GM23338 (cell line): Measurements from ENCODE around the gene CSGALNACT2. TPM values are rescaled to one million over a fixed set of nuclear protein-coding genes. Genes with fewer than 3 reads are reported as not detected.

Experiments
- ATAC-seq: fragments of 200-7000 bp; cut with Tn5 transposase; 3 replicates; pipeline ENCODE4 v1.9.1; 2020
- DNase-seq: peaks from one replicate; pipeline ENCODE4 v3.0.0-alpha.2; 2015; ENCODE audit warnings: low spot score
- H2AFZ ChIP-seq: fragments of 200-600 bp; sonication (generic); 2 replicates; pipeline ENCODE4 v1.8.0; 2016; ENCODE audit warnings: antibody characterized with exemption, mild to moderate bottlenecking, moderate library complexity
- H3F3A ChIP-seq: fragments of 200-600 bp; sonication (generic); replicated peaks from 2 replicates; pipeline ENCODE4 v1.8.0; 2017; ENCODE audit warnings: antibody characterized with exemption, mixed run types, low read depth
- H3K27ac ChIP-seq: fragments of 200-600 bp; sonication (generic); 2 replicates; pipeline ENCODE4 v1.6.1; 2016; ENCODE audit warnings: low read depth
- H3K27me3 ChIP-seq: fragments of 200-600 bp; sonication (generic); 2 replicates; pipeline ENCODE4 v1.8.0; 2016; ENCODE audit warnings: mild to moderate bottlenecking, mixed run types, moderate library complexity; ENCODE audit not compliant: insufficient read depth
- H3K36me3 ChIP-seq: fragments of 200-600 bp; sonication (generic); 2 replicates; pipeline ENCODE4 v1.8.0; 2016; ENCODE audit warnings: mild to moderate bottlenecking; ENCODE audit not compliant: insufficient read depth
- H3K4me1 ChIP-seq: fragments of 200-600 bp; sonication (generic); 2 replicates; pipeline ENCODE4 v1.8.0; 2016; ENCODE audit warnings: mild to moderate bottlenecking, moderate library complexity; ENCODE audit not compliant: insufficient read depth
- H3K4me2 ChIP-seq: fragments of 200-600 bp; sonication (generic); 2 replicates; pipeline ENCODE4 v1.7.1; 2017; ENCODE audit warnings: mixed run types
- H3K4me3 ChIP-seq: fragments of 200-600 bp; sonication (generic); 2 replicates; pipeline ENCODE4 v1.6.1; 2016; ENCODE audit warnings: mixed run types
- H3K79me2 ChIP-seq: fragments of 200-600 bp; sonication (generic); replicated peaks from 2 replicates; pipeline ENCODE4 v1.8.0; 2017; ENCODE audit warnings: mild to moderate bottlenecking; ENCODE audit not compliant: insufficient read depth
- H3K9me2 ChIP-seq: fragments of 200-600 bp; sonication (generic); 2 replicates; pipeline ENCODE4 v1.8.0; 2017; ENCODE audit not compliant: insufficient read depth
- H4K20me1 ChIP-seq: fragments of 200-600 bp; sonication (generic); replicated peaks from 2 replicates; pipeline ENCODE4 v1.8.0; 2017; ENCODE audit warnings: mild to moderate bottlenecking; ENCODE audit not compliant: insufficient read depth
- H3K27ac Mint-ChIP-seq: 2 replicates; pipeline ENCODE4 v1.8.0; 2020; ENCODE audit warnings: inconsistent platforms, mild to moderate bottlenecking, moderate library complexity, mixed read lengths
- H3K27me3 Mint-ChIP-seq: 3 replicates; pipeline ENCODE4 v1.8.0; 2022; ENCODE audit warnings: low read depth, mild to moderate bottlenecking, moderate library complexity, mixed read lengths, inconsistent platforms; ENCODE audit not compliant: insufficient read depth, poor library complexity
- H3K36me3 Mint-ChIP-seq: 3 replicates; pipeline ENCODE4 v1.8.0; 2021; ENCODE audit warnings: low read depth, mild to moderate bottlenecking, inconsistent platforms, moderate library complexity, mixed read lengths
- H3K4me1 Mint-ChIP-seq: 3 replicates; pipeline ENCODE4 v1.8.0; 2020; ENCODE audit warnings: mild to moderate bottlenecking, inconsistent platforms, mixed read lengths
- H3K4me3 Mint-ChIP-seq: 3 replicates; pipeline ENCODE4 v1.8.0; 2021; ENCODE audit warnings: moderate library complexity, mild to moderate bottlenecking, inconsistent platforms, mixed read lengths
- H3K9me3 Mint-ChIP-seq: 3 replicates; pipeline ENCODE4 v1.8.0; 2020; ENCODE audit warnings: moderate library complexity, mild to moderate bottlenecking, inconsistent platforms, mixed read lengths
- CREB1 ChIP-seq: fragments of 250-450 bp; sonication (Bioruptor Pico); IDR thresholded peaks from 2 replicates; pipeline ENCODE4 v1.5.0; 2020; ENCODE audit warnings: low read depth, mild to moderate bottlenecking, moderate library complexity
- EZH2 ChIP-seq: fragments of 200-600 bp; sonication (generic); IDR thresholded peaks from one replicate; pipeline ENCODE4 v1.8.0; 2017; ENCODE audit warnings: antibody characterized with exemption, mild to moderate bottlenecking, low read depth; ENCODE audit not compliant: unreplicated experiment
- EZH2phosphoT487 ChIP-seq: fragments of 200-600 bp; sonication (generic); IDR thresholded peaks from one replicate; pipeline ENCODE4 v1.8.1; 2018; ENCODE audit warnings: antibody characterized with exemption; ENCODE audit not compliant: unreplicated experiment
- JUNB ChIP-seq: IDR thresholded peaks from one replicate; pipeline ENCODE4 v1.6.1; 2016; ENCODE audit warnings: antibody characterized with exemption; ENCODE audit not compliant: unreplicated experiment
- NANOG ChIP-seq: IDR thresholded peaks from 2 replicates; pipeline ENCODE4 v1.6.1; 2016; ENCODE audit warnings: antibody characterized with exemption, borderline replicate concordance
- POLR2AphosphoS5 ChIP-seq: IDR thresholded peaks from 2 replicates; pipeline ENCODE4 v1.6.1; 2016; ENCODE audit warnings: antibody characterized with exemption, low read depth
- REST ChIP-seq: IDR thresholded peaks from one replicate; pipeline ENCODE4 v1.6.1; 2018; ENCODE audit warnings: antibody characterized with exemption; ENCODE audit not compliant: unreplicated experiment
- STAT1 ChIP-seq: IDR thresholded peaks from one replicate; pipeline ENCODE4 v1.6.1; 2016; ENCODE audit warnings: antibody characterized with exemption; ENCODE audit not compliant: unreplicated experiment
- ZNF114 ChIP-seq: fragments of 250-450 bp; sonication (Bioruptor Pico); IDR thresholded peaks from 2 replicates; pipeline ENCODE4 v1.5.0; 2020; ENCODE audit warnings: mild to moderate bottlenecking, moderate library complexity
- ZNF331 ChIP-seq: fragments of 250-450 bp; sonication (Bioruptor Pico); IDR thresholded peaks from 2 replicates; pipeline ENCODE4 v1.5.0; 2020; ENCODE audit warnings: low read depth, mild to moderate bottlenecking, moderate library complexity
- polyA plus RNA-seq: library from polyadenylated mRNA; unstranded; fragments of >200 nt; fragmentation: Nextera tagmentation; extraction: Ambion mirVana; gene quantifications from 2 replicates; pipeline ENCODE4 v1.2.1, GENCODE V29; 2016
- total RNA-seq: library from RNA; depleted of rRNA; stranded (reverse); fragments of >200 nt; shearing (Covaris generic); gene quantifications from 2 replicates; pipeline ENCODE4 v1.2.3, GENCODE V29; 2014
- TF ChIP-seq, protein P1 (sequence below): fragments of 250-450 bp; sonication (Bioruptor Pico); IDR thresholded peaks from 2 replicates; pipeline ENCODE4 v1.5.0; 2020; ENCODE audit warnings: mild to moderate bottlenecking, moderate library complexity
- TF ChIP-seq, protein P2 (sequence below): IDR thresholded peaks from 2 replicates; pipeline ENCODE4 v1.6.1; 2016; ENCODE audit warnings: antibody characterized with exemption
- TF ChIP-seq, protein P3 (sequence below), 2 experiments: fragments of 200-600 bp in 1 of 2; sonication (generic) in 1 of 2; conservative IDR thresholded peaks; 2 replicates each; pipeline versions ENCODE4 v1.5.1 to v1.6.1; 2016 to 2017; ENCODE audit warnings: antibody characterized with exemption in 2 of 2, low read depth in 2 of 2, mild to moderate bottlenecking in 2 of 2, moderate library complexity in 1 of 2

The CSGALNACT2 gene
- total and polyA plus RNA-seq, 2 experiments from 2014 or later = 3.0 to 4.6 TPM

- Histone ChIP-seq H3K9me2 (no peaks in the 10 kb centered on the region), H3K27me3 (no peaks in the 10 kb centered on the region), H3K4me2 (no peak overlapping the region), H3K4me3 (no peak overlapping the region), H3K27ac (no peak overlapping the region), H3K79me2 (no peaks in the 10 kb centered on the region), H2AFZ (no peak overlapping the region), H4K20me1 (no peaks in the 10 kb centered on the region), H3F3A (no peaks in the 10 kb centered on the region), H3K36me3 (no peaks in the 10 kb centered on the region), H3K4me1 (no peaks in the 10 kb centered on the region; the same call in 1 of the 2 replicates)
- no peak for TF ChIP-seq ZNF114 (CRISPR knock-in tag)
- no peak for TF ChIP-seq EZH2phosphoT487
- no peak for TF ChIP-seq REST
- TF ChIP-seq POLR2AphosphoS5 = no peak
- no peak for TF ChIP-seq ZNF331 (CRISPR knock-in tag)
- no peak for TF ChIP-seq CREB1 (CRISPR knock-in tag)
- TF ChIP-seq, protein P1, sequence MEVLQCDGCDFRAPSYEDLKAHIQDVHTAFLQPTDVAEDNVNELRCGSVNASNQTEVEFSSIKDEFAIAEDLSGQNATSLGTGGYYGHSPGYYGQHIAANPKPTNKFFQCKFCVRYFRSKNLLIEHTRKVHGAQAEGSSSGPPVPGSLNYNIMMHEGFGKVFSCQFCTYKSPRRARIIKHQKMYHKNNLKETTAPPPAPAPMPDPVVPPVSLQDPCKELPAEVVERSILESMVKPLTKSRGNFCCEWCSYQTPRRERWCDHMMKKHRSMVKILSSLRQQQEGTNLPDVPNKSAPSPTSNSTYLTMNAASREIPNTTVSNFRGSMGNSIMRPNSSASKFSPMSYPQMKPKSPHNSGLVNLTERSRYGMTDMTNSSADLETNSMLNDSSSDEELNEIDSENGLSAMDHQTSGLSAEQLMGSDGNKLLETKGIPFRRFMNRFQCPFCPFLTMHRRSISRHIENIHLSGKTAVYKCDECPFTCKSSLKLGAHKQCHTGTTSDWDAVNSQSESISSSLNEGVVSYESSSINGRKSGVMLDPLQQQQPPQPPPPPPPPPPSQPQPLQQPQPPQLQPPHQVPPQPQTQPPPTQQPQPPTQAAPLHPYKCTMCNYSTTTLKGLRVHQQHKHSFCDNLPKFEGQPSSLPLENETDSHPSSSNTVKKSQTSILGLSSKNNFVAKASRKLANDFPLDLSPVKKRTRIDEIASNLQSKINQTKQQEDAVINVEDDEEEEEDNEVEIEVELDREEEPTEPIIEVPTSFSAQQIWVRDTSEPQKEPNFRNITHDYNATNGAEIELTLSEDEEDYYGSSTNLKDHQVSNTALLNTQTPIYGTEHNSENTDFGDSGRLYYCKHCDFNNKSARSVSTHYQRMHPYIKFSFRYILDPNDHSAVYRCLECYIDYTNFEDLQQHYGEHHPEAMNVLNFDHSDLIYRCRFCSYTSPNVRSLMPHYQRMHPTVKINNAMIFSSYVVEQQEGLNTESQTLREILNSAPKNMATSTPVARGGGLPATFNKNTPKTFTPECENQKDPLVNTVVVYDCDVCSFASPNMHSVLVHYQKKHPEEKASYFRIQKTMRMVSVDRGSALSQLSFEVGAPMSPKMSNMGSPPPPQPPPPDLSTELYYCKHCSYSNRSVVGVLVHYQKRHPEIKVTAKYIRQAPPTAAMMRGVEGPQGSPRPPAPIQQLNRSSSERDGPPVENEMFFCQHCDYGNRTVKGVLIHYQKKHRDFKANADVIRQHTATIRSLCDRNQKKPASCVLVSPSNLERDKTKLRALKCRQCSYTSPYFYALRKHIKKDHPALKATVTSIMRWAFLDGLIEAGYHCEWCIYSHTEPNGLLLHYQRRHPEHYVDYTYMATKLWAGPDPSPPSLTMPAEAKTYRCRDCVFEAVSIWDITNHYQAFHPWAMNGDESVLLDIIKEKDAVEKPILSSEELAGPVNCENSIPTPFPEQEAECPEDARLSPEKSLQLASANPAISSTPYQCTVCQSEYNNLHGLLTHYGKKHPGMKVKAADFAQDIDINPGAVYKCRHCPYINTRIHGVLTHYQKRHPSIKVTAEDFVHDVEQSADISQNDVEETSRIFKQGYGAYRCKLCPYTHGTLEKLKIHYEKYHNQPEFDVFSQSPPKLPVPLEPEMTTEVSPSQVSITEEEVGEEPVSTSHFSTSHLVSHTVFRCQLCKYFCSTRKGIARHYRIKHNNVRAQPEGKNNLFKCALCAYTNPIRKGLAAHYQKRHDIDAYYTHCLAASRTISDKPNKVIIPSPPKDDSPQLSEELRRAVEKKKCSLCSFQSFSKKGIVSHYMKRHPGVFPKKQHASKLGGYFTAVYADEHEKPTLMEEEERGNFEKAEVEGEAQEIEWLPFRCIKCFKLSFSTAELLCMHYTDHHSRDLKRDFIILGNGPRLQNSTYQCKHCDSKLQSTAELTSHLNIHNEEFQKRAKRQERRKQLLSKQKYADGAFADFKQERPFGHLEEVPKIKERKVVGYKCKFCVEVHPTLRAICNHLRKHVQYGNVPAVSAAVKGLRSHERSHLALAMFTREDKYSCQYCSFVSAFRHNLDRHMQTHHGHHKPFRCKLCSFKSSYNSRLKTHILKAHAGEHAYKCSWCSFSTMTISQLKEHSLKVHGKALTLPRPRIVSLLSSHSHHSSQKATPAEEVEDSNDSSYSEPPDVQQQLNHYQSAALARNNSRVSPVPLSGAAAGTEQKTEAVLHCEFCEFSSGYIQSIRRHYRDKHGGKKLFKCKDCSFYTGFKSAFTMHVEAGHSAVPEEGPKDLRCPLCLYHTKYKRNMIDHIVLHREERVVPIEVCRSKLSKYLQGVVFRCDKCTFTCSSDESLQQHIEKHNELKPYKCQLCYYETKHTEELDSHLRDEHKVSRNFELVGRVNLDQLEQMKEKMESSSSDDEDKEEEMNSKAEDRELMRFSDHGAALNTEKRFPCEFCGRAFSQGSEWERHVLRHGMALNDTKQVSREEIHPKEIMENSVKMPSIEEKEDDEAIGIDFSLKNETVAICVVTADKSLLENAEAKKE = no peak
- no peak for TF ChIP-seq EZH2
- no peak for TF ChIP-seq NANOG
- TF ChIP-seq STAT1 = no peak
- TF ChIP-seq, protein P2, sequence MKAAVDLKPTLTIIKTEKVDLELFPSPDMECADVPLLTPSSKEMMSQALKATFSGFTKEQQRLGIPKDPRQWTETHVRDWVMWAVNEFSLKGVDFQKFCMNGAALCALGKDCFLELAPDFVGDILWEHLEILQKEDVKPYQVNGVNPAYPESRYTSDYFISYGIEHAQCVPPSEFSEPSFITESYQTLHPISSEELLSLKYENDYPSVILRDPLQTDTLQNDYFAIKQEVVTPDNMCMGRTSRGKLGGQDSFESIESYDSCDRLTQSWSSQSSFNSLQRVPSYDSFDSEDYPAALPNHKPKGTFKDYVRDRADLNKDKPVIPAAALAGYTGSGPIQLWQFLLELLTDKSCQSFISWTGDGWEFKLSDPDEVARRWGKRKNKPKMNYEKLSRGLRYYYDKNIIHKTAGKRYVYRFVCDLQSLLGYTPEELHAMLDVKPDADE = no peak
- TF ChIP-seq, protein P3, sequence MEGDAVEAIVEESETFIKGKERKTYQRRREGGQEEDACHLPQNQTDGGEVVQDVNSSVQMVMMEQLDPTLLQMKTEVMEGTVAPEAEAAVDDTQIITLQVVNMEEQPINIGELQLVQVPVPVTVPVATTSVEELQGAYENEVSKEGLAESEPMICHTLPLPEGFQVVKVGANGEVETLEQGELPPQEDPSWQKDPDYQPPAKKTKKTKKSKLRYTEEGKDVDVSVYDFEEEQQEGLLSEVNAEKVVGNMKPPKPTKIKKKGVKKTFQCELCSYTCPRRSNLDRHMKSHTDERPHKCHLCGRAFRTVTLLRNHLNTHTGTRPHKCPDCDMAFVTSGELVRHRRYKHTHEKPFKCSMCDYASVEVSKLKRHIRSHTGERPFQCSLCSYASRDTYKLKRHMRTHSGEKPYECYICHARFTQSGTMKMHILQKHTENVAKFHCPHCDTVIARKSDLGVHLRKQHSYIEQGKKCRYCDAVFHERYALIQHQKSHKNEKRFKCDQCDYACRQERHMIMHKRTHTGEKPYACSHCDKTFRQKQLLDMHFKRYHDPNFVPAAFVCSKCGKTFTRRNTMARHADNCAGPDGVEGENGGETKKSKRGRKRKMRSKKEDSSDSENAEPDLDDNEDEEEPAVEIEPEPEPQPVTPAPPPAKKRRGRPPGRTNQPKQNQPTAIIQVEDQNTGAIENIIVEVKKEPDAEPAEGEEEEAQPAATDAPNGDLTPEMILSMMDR (conservative IDR thresholded peaks at IDR 0.05; ENCODE audit: low read depth in 2 of 2) = no peak
- TF ChIP-seq JUNB = no peak
- DNase-seq = no peak
- Mint-ChIP-seq H3K36me3 (no peaks in the 10 kb centered on the region), H3K4me3 (no peak overlapping the region), H3K27ac (no peak overlapping the region), H3K27me3 (peaks cover 5% of the 10 kb centered on the region), H3K4me1 (no peaks in the 10 kb centered on the region; the same call in 2 of the 3 replicates), H3K9me3 (no peaks in the 10 kb centered on the region)
- ATAC-seq = no peak
Observed at GRCh38 chr10:43208147-43209073, 70.2 kb downstream of the CSGALNACT2 start.
